HUES6 (cell line): ENCODE data around the gene RALB.

Experiments used
- H3K27ac ChIP-seq: 2 replicates; pipeline ENCODE4 v1.7.0; 2013; ENCODE audit warnings: low read depth, mild to moderate bottlenecking, low read length, inconsistent platforms
- H3K27me3 ChIP-seq: 2 replicates; pipeline ENCODE4 v1.6.1; 2013; ENCODE audit warnings: low read length; ENCODE audit not compliant: control insufficient read depth, insufficient read depth
- H3K36me3 ChIP-seq: 2 replicates; pipeline ENCODE4 v1.6.1; 2013; ENCODE audit warnings: low read length; ENCODE audit not compliant: control insufficient read depth, insufficient read depth
- H3K4me1 ChIP-seq: 2 replicates; pipeline ENCODE4 v1.6.1; 2013; ENCODE audit warnings: low read length; ENCODE audit not compliant: control insufficient read depth, insufficient read depth
- H3K4me3 ChIP-seq: 2 replicates; pipeline ENCODE4 v1.5.1; 2013; ENCODE audit warnings: low read depth, low read length
- H3K9ac ChIP-seq: one replicate; pipeline ENCODE4 v1.6.1; 2013; ENCODE audit warnings: mild to moderate bottlenecking, low read length
- H3K9me3 ChIP-seq: 2 replicates; pipeline ENCODE4 v1.6.1; 2013; ENCODE audit warnings: low read depth, low read length; ENCODE audit not compliant: control insufficient read depth, insufficient read depth

The RALB gene

DNA sequence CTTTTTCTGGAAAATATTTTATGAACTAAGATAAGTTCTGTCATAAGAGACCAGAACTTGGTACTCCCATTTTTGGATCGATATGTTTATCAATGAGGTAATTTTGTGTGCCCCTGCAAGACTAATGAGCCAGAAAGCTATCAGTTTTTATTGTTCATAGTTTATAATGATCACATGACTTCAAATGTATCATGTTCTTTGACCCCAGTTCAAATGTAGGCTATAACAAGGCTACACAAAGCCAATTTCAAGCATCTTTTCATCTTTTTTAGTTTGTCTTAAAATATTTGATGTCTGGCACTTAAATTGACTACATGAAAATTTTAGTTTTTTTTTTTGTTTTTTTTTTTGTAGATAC, 35.3 kb downstream of the RALB start:
- H3K9me3 ChIP-seq: no peaks in the 10 kb centered on the region
- no peaks in the 10 kb centered on the region for H3K27me3 ChIP-seq
- no peak overlapping the region for H3K27ac ChIP-seq
- no peak overlapping the region for H3K4me3 ChIP-seq
- H3K9ac ChIP-seq: no peak overlapping the region
- H3K36me3 ChIP-seq: no peaks in the 10 kb centered on the region
- peaks cover 37% of the 10 kb centered on the region for H3K4me1 ChIP-seq

DNA sequence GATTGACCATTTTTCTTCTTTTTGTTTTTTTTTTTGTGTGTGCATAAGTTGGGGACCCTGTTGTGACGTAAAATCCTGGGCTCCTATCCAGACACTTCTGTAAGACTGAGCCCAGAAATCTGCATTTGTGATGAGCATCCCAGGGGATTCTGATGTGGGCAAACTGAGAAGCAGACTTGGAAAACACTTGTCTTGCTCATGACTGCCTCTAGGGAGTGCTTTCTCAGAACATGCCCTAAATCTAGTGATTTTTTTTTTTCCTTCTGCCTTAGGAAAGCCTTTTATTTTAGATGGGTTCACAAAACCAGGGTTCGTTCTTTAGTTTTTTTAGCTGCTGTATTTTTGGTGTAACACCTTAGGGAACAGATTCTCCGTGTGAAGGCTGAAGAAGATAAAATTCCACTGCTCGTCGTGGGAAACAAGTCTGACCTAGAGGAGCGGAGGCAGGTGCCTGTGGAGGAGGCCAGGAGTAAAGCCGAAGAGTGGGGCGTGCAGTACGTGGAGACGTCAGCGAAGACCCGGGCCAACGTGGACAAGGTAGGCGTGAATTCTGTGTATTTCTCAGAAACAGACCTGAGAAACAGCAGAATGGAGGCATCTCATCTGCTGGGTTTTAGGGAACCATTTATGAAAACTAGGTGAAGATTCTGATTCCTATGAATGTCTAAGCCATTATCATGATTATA, 36.7 kb downstream of the RALB start:
- Histone ChIP-seq H3K4me3 (no peak overlapping the region), H3K9me3 (no peaks in the 10 kb centered on the region), H3K27ac (no peak overlapping the region), H3K4me1 (peaks cover 40% of the 10 kb centered on the region), H3K36me3 (no peaks in the 10 kb centered on the region), H3K27me3 (no peaks in the 10 kb centered on the region), H3K9ac (no peak overlapping the region)

DNA sequence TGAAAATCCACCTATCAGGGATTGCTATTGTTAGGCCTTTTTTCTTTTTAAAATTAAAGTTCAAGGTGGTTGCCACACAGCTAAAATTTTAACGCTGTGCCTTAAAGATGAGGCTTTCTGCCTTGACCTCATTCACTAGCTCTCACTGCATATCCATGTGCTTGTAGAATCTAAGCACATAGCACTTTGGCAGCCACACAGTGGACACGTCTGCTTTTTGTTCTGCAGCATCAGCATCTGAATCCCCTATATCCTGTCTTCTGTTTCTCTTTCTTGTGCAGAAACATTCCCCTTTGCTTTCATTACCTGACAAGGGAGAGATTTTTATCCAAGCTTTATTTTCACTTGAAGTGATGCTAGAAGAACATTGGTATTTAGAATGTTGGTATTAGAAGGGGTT, 38.1 kb downstream of the RALB start:
- Histone ChIP-seq H3K36me3 (no peaks in the 10 kb centered on the region), H3K9me3 (no peaks in the 10 kb centered on the region), H3K27me3 (no peaks in the 10 kb centered on the region), H3K4me3 (no peak overlapping the region), H3K27ac (no peak overlapping the region), H3K9ac (no peak overlapping the region), H3K4me1 (peaks cover 40% of the 10 kb centered on the region)

DNA sequence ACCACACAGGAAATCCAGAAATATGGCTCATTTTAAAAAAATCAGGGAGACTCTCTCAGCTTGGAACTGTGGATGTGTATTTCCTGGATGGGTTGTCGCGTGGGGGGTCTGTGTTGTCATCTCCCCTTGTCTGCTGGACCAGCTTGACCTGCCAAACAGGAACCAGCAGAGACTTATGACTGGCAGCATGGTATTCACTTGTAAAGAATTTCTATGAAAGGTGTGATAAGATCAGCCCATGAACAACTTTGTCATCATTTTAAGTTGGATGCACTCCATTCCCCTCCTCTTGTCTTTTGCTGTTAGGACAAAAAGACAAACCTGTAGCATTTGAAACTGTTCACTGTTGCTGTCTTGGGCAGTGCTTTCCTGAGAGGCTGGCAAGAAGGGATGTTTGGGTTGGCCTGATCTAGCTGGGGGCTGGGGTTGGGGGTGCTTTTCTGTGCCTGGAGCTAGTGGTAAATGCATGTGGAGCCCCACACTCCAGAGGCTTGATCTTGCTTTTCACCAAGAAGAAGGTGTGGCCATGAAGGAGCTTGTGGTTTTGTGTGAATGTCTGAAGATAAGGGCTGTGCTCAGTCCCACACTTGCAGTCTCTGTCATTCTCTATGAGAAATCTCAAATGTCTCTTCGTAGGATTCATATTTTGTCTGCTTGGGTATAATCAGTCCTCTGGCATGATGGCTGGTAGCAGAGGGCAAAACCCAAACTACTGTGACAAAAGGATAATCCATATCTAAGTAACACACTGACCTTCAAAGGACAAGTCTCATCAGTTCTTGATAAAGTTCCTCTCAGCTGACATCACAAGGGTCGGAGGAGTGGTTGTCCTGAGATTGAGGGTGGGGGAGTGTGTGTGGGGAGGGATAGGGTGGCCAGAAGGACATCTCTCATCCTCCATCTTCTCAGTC, 39.0 kb downstream of the RALB start:
- no peaks in the 10 kb centered on the region for H3K9me3 ChIP-seq
- H3K4me3 ChIP-seq: no peak overlapping the region
- no peaks in the 10 kb centered on the region for H3K36me3 ChIP-seq
- H3K9ac ChIP-seq: no peak overlapping the region
- H3K27me3 ChIP-seq: no peaks in the 10 kb centered on the region
- H3K27ac ChIP-seq: no peak overlapping the region
- H3K4me1 ChIP-seq: peaks cover 40% of the 10 kb centered on the region

DNA sequence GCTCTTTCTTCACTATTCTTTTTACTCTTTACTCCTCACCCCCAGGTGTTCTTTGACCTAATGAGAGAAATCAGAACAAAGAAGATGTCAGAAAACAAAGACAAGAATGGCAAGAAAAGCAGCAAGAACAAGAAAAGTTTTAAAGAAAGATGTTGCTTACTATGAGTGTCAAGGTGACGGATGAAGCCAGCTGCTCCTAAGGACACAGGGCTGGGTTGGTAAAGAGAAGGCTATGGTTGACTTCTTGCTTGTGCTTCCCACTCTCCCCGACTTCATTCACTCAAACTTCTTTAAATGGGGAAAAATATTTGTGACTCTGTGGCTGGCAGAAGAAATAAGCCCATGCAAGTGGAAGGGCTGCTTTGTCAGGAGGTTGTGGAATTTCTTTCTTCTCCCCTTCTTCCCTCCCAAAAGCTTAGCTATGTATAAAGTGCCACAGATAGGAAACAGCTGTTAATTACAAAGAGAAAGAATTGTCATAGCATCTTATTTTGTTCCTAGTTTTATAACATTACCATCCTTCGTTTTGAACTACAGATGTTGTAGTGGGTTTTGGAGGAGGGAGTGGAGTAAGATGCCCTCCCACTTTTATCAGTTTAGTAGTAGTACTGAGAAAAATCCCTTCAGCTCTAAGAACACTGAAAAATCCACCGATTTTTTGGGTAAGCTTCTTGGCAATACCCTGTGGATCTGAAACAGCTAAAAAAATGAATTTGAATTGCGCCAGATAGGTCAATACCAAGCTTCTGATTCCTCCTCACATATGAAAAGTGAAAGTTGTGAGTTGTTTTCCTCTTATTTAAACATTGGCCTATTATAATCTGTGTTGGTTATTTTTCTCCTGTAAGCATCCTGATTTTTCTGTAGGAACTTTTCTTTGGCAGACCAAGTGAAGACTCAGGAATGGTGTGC, 40.7 kb downstream of the RALB start:
- H3K4me1 ChIP-seq: peaks cover 35% of the 10 kb centered on the region
- no peaks in the 10 kb centered on the region for H3K27me3 ChIP-seq
- H3K9ac ChIP-seq: no peak overlapping the region
- H3K9me3 ChIP-seq: no peaks in the 10 kb centered on the region
- no peak overlapping the region for H3K4me3 ChIP-seq
- H3K36me3 ChIP-seq: no peaks in the 10 kb centered on the region
- no peak overlapping the region for H3K27ac ChIP-seq

DNA sequence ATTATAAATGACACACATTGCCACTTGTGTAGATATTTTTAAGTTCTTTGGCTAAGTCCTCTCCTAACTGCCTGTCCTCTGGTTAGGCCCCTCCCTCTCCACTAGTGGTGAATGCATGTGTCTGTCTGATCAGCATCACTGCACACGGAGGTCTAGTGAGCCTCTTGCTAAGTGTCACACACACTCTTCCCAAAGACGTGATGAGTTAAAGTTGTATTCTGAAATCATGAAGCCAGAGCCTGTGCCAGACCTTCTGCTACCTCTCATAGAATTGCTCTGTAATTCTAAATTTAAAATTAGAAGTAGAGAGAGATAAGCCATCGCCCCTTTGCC, 41.3 kb downstream of the RALB start:
- no peaks in the 10 kb centered on the region for H3K36me3 ChIP-seq
- H3K27ac ChIP-seq: no peak overlapping the region
- H3K9ac ChIP-seq: no peak overlapping the region
- H3K27me3 ChIP-seq: no peaks in the 10 kb centered on the region
- peaks cover 35% of the 10 kb centered on the region for H3K4me1 ChIP-seq
- H3K9me3 ChIP-seq: no peaks in the 10 kb centered on the region
- no peak overlapping the region for H3K4me3 ChIP-seq

DNA sequence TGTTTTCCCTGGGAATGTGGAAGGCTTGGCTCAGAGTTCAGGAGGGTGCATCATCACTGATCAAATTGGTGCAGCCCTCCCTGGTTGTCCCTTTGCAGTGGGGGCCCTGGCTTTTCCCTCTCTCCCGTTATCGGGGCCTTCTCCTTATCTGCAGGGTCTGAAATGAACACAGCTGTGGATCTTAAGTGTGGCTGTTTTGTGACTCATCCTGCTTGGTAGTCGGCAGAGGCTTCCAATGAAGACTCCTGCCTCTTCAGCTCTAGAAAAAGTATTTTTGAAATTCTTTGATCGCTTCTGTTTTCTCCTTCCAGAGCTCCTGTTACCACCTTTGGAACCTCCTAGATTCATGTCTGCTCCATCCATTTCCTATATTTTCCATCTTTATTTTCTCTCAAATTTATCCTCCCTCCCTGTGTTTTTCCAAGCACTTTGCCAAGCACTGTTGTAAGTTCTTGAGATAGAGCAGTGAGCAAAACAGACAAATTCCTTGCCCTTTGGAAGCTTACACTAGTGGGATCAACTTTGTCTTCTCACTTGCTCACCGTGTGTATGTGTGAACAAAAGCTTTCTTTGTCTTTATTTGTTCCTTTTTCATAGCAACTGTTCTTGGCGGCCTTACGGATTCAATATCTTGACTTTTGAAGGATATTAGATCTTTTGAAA, 45.7 kb downstream of the RALB start:
- Histone ChIP-seq H3K27me3 (no peaks in the 10 kb centered on the region), H3K36me3 (no peaks in the 10 kb centered on the region), H3K27ac (no peak overlapping the region), H3K9ac (no peak overlapping the region), H3K9me3 (no peaks in the 10 kb centered on the region), H3K4me3 (no peak overlapping the region), H3K4me1 (peaks cover 7% of the 10 kb centered on the region)

DNA sequence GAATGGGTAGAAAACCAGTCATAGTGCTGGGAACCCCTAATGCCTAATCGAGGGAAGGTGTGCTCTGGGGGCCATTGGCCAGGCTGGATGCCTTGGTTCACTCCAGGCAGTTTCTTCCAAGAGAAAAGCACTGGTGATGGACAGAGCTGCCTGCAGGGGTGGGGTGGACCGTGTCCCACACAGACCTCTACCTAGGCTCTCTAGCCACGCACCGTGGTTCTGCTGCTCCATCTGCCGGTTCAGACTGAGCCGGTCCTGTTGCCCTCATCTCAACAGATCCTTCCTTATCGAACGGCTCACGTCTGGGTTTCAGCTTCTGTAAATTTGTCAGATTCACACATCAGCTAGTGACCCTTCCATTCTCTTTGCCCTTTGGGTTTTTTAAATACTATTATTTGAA, 46.4 kb downstream of the RALB start:
- Histone ChIP-seq H3K36me3 (no peaks in the 10 kb centered on the region), H3K4me1 (0 out of 2 replicates have a peak, but pooled peaks cover under 1% of the 10 kb centered on the region), H3K9me3 (no peaks in the 10 kb centered on the region), H3K4me3 (no peak overlapping the region), H3K9ac (no peak overlapping the region), H3K27me3 (no peaks in the 10 kb centered on the region), H3K27ac (no peak overlapping the region)

DNA sequence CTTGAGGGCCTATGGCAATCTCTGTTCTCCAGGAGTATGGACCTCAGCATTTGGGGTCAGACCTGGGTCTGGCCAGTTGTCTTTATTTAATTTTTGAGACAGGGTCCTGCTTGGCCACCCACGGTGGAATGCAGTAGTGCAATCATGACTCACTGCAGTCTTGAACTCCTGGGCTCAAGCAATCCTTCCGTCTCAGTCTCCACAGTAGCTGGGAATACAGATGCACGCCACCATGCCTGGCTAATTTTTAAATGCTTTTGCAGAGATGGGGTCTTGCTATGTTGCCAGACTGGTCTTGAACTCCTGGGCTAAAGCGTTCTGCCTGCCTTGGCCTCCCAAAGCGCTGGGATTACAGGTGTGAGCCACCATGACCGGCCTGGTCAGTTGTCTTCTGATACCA, 46.9 kb downstream of the RALB start:
- H3K36me3 ChIP-seq: no peaks in the 10 kb centered on the region
- H3K27ac ChIP-seq: no peak overlapping the region
- H3K4me1 ChIP-seq: no peaks in the 10 kb centered on the region
- H3K9me3 ChIP-seq: no peaks in the 10 kb centered on the region
- no peaks in the 10 kb centered on the region for H3K27me3 ChIP-seq
- H3K9ac ChIP-seq: no peak overlapping the region
- no peak overlapping the region for H3K4me3 ChIP-seq

DNA sequence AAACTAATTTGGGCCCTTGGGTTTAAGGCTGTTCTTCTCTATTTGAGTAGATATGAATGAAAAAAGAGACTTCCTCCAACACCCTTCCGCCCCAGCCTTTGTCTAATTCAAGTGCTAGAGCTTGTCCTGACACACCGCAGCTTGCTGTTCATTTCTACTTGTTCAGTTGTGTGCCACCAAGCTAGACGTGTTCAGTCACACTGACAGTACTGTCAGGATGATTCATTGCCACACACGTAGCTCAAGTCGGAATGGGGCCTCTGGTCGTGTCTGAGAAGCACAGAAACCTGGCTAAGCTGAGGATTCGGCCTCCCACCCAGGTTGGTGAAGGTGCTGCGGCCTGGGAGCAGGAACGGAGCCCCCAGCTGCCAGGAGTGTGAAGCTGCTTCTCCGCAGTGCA, 47.7 kb downstream of the RALB start:
- Histone ChIP-seq H3K36me3 (no peaks in the 10 kb centered on the region), H3K4me1 (no peaks in the 10 kb centered on the region), H3K9ac (no peak overlapping the region), H3K9me3 (no peaks in the 10 kb centered on the region), H3K27ac (no peak overlapping the region), H3K4me3 (no peak overlapping the region), H3K27me3 (no peaks in the 10 kb centered on the region)
